Measurements from ENCODE around the gene GH1.

GH1 gene

DNA sequence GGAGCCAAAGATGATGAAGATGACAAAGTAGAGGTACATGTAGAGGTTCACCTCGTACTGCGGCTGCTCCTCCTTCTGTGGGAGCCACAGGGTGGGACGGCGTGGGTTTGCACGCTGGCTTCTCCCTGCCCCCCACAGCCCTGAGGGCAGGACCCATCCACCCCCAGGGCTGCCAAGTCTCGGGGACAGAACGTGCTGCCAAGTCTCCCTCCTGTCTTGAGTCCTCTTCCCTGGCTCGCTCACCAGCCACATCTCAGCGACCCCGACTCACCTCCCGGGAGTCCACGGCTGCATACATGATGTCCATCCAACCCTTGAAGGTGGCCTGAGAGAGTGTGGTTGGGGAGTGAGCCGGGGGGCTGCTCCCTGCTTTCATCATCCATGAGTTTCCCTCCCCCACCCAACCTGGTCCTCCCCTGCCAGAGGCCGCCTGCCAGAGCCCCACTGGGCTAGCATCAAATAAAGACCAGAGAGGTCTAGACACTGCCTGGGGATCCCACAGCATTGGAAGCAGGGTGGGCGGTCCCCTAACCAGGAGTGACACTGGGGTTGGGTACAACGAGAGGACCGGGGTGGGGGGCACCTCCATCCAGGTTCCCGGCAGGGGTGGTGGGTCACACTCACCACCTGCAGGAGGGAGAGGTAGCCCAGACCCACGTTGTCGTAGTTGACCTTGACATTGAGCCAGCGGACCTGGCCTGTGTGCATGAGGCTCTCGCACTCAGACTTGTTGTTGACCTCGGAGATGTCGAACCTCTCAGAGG, 26.3 kb upstream of the GH1 start:
- no peak for DNase-seq

DNA sequence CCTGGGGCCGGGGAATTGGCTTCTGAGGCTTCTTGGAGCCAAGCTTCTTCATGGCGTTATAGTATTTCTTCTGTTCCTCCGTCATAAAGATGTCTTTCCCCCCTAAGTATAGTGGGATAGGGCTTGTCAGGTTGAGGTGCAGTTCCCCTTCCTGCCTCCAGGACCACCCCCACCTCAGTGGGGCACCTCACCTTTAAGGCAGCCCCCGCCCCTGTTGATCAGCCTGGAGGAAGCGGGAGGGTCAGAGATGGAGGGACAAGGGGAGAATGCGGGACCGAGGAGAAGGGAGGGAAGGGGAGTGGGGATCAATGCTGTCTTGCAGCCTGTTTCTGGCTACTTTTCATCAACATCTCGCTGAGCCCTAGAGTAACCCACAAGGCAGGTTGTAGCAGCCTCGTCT, 25.1 kb upstream of the GH1 start:
- DNase-seq, result no peak

DNA sequence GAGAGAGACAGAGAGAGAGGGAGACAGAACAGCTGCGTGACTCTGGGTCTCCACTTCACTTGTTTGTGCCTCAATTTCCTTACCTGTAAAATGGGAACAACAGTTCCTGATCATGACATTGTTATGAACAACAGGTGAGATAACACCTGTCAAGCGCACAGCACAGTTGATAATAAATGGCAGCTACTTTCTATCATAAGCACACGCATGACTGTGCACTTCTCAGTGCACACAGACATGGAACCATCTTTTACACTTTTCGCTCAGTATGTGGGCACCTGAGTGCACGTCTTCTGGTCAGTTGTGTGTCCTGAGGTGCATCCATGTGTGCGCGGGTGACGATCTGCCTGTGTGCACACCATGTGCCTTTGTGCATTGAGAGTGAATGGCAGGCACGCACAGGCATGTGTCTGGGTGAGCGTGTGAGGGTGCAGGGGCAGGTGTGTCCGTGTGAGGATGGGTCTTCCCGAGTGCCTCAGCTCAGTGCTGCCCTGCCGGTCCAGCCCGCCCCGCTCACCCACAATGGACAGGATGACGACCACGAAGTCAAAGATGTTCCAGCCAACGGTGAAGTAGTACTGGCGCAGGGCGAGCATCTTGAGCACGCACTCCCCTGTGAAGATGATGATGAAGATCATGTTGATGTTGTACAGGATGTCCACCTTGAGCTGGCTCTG, 23.8 kb upstream of the GH1 start:
- no peak for DNase-seq

- no peak for DNase-seq
These were observed 23.1 kb upstream of the GH1 start for GRCh38 chr17:63941751-63942150.

DNA sequence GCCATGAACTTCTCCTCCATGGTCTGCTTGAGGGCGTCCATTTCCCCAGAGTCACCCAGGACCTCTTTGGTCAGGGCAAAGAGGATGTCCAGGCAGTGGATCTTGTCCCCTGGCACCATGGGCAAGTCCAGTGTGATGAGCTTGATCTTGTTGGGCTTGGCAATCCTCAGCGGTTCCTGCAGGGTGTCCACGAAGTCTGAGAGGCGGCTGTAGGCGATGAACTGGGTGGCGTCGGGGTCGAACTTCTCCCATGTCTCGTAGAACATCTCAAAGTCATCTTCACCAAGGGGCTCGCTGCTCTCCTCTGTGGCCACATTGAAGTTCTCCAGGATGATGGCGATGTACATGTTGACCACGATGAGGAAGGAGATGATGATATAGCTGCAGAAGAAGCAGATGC, 22.5 kb upstream of the GH1 start:
- no peak for DNase-seq

GRCh38 chr17:63940584-63940983, 21.9 kb upstream of the GH1 start:
- no peak for DNase-seq

DNA sequence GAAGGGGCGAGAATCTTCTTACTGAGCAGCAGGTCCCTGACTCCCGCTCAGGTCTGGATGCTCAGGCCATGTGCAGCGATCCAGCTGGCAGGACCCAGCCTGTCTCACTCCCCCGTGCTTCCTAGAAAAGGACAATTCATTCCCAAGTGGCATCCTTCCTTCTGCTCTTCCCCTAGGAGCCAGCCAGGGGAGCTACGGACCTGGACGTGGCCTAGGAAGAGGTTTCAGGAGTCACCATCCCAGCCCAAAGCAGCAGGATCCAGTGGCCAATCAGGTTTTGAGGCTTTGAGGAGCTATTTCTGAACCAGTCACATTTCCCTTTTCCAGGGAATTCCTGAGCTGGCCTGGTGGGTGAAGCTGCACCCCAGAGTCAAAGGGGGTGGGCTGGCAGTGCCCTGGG, 21.2 kb upstream of the GH1 start:
- no peak for DNase-seq

GRCh38 chr17:63939401-63939800, 20.8 kb upstream of the GH1 start:
- DNase-seq, result no peak

- DNase-seq, result no peak
These were observed 19.3 kb upstream of the GH1 start for GRCh38 chr17:63937920-63938319.

- no peak for DNase-seq
These were observed 18.7 kb upstream of the GH1 start for GRCh38 chr17:63937319-63937718.

- no peak for DNase-seq
These were observed 15.8 kb upstream of the GH1 start for GRCh38 chr17:63934183-63935112.

- no peak for DNase-seq
These were observed 15.0 kb upstream of the GH1 start for GRCh38 chr17:63933598-63933997.

- no peak for DNase-seq
These were observed 14.1 kb upstream of the GH1 start for GRCh38 chr17:63932721-63933120.

- no peak for DNase-seq
These were observed 13.4 kb upstream of the GH1 start, which contains the start of gene CD79B for GRCh38 chr17:63931981-63932561. CD79B (minus strand) TSS chr17:63932331; CDS start chr17:63932261, 70 bp downstream.

DNA sequence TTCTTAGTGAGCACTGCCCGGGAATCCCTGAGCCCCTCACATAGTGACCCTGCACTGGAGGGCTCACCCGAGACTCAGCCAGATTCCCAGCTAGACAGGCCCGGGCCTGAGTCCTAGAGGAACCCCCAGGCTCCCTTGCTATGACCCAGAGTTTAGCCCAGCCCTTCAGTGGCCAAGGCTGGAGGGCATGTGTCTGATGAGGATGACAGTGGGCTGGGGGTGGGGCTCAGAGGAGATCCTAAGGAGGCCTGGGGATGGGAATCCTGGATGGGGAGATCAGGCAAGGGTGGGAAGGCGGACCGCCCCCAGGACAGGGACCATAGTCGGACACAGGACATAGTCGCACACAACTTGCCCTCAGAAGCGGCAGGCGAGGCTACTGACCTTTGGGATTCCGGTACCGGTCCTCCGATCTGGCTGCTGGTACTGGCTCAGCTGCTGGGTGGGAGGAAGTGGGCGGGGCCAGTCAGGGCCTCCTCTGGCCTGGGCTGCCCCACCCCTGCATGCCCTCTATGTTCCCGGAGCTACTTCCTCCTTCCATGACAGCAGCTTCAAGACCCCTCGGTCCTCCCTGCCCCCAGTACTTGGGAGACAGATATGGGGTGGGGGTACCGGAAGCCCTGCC, 12.4 kb upstream of the GH1 start:
- DNase-seq, result peak in 1 of 58 donors; percentile 11

- peak in 1 of 58 donors; percentile 20 for DNase-seq
These were observed 11.5 kb upstream of the GH1 start for GRCh38 chr17:63929860-63930766.

DNA sequence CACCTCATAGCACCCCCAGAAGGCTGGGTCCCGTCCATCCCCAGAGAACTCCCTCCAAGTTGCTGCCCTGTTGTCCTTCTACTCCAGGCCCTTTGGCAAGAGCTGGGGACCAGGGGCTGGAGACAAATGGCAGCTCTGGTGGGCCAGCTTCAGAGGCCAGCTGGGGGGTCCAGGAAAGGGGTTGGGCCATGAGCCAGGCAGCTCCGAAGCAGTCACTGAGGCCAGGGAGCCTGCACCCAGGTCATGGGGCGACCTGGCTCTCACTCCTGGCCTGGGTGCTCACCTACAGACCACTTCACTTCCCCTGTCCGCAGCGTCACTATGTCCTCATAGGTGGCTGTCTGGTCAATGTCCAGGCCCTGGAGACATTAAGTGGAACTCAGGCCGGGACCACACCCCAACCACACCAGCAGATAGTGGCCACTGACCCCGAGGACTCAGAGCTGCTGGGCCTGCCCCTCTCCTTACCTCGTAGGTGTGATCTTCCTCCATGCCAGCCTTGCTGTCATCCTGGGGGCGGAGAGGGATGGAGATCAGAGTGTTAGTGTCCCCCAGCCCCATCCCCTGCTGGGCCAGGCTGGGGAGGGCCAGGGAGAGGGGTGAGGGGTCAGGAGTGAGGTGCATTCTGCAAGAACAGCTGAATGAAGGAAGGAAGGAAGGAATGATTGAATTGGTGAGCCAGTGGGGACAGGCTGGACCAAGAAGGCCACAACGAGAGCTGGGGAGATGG, 10.5 kb upstream of the GH1 start:
- no peak for DNase-seq

DNA sequence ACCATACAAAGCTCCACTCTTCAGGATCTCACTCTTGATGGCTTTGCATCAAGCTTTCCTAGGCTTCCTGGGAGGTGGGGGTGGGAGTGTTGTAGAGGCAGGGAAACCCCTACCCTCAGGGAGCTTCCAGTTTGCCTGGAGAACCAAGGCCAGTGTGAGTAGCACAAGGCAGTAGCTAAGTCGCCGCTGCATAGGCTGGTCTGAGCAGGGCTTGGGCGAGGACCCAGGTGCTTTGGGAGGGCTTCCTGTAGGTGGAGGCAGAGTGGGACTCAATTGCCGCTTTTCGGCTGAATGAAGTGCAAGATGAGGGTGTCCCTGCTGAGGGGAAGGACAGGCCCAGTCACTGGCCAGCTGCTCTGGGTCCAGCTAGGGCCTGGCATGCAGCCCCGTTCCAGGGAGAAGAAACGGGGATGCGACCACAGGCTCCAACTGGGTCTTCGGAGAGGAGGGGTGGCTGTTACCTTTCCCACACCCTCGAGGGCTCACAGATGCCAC, 9.6 kb upstream of the GH1 start:
- DNase-seq, result no peak
